T1000 (cell line): ENCODE results near the gene DPY19L3.
"Not testable (repeated sequence)": the region's sequence is repeated elsewhere in the genome, so short reads cannot be mapped to it uniquely, and the experiment has no call there.

ENCODE experiments used
- DNase-seq: peaks from one replicate; lab custom pipeline; 2025; ENCODE audit warnings: mixed read lengths; lab: John Stamatoyannopoulos, UW

Gene DPY19L3

DNA sequence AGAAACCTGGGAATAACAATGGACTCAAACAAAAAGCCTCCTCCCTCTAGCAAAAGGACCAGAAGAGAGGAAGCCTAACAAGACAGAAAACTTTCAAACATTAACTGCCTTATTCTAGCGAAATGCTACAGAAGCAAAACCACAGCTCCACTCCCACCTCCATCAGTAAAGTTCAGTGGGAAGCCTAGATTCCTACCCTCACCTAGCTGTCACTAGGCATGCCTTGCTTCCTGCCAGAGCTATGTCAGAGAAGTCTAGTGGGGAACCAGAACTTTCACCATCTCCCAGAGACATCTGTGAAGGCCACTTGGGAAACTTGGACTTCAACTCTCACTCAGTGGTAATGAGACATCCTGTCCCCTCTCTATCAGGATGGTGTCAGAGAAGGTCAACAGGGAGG lies 37.1 kb downstream of the DPY19L3 start:
- DNase-seq = no peak

DNA sequence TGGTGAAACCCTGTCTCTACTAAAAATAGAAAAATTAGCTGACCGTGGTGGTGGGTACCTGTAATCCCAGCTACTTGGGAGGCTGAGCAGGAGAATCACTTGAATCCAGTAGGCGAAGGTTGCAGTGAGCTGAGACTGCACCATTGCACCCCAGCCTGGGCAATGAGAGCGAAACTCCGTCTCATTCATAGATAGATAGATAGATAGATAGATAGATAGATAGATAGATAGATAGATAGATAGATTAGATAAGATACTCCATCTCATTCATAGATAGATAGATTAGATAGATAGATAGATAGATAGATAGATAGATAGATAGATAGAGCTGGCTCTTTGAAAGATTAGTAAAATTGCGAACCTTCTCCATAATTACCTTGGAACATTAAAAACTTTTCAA lies 42.0 kb downstream of the DPY19L3 start:
- not testable (repeated sequence) for DNase-seq

DNA sequence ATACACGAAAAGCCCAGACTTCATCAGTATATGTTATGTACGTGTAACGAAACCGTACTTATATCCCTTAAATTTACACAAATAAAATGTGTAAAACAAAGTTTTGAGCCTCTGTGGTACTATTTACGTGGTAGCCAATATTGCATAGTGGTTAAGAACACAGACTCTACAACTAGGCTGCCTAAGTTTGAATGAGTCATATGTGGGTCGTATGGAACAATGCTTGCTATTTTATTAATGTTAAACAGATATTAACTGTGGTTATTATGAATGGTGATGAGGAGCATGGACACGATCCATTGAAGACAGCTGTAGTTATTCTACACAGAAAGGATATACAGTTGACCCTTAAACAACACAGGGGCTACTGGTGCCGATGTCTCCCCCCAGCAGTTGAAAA lies 42.5 kb downstream of the DPY19L3 start:
- no peak for DNase-seq

DNA sequence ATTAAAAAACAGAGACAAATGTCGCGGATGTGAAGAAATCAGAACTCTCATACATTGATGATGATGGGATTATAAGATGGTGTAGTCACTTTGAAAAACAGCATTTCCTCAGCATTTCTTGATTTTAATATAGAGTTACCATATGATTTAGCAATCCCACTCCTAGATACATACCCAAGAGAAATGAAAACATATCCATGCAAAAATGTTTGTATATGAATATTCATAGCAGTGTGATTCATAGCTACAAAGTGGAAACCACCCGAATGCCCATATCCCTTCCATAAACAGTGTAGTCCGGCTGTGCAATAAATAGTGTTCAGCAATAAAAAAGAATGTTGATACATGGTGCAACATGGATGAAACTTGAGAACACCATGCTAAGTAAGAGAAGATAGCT lies 44.6 kb downstream of the DPY19L3 start:
- no peak for DNase-seq

DNA sequence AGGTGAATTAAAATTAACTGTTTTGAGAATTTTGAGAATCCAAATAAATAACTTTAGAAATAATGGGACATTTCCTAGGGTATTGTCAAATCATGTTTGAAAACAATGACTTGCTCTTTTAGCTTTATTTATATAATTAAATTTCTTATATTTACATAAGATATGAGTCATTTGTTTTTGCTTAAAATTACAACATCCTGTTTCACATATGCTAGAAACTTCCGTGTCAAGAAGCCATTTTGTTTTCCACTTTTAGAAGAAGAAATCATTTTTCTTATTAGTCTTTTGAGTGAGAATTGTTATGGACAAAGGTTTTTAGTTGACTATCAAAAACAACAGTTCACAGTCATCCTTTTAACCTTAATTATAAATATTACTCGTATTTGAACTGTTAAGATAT lies 48.2 kb downstream of the DPY19L3 start:
- DNase-seq = no peak

DNA sequence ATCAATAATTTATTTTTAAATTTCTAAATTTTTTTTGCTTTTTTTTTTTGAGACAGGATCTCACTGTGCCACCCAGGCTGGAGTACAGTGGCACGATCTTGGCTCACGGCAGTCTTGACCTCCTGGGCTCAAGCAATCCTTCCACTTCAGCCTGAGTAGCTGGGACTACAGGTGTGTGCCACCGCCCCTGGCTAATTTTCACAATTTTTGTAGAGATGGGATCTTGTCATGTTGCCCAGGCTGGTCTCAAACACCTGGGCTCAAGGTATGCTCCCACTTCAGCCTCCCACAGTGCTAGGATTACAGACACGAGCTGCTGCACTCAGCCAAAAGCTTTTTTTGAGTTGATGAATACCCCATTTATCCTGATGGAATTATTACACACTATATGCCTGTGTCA lies 50.8 kb downstream of the DPY19L3 start:
- DNase-seq = no peak

DNA sequence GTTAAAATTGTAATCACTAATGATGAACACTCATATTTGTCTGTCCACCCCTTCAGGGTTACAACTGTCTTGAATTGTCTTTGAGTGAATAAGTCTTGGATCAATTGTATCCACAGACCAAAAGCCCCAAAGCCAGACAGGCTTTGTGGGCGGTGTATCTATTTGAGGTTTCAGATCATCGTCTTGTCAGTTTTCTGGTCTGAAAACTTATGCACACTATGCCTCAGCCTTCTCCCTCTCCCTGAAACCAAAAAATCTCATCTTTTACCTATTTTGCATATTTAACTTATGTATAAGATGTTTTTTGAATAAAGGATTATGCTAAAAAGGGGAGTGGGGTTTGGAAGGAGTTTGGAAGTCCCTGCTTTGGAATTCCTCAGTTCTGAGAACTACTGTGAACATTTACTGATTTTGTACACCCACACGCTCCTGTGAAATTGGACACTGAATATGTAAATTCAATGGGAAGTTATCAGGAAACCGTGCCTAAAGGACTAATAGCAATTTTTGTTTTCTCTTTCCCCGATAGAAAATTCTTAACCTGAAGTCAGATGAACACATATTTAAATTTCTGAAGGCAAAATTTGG lies 52.1 kb downstream of the DPY19L3 start:
- DNase-seq = no peak

DNA sequence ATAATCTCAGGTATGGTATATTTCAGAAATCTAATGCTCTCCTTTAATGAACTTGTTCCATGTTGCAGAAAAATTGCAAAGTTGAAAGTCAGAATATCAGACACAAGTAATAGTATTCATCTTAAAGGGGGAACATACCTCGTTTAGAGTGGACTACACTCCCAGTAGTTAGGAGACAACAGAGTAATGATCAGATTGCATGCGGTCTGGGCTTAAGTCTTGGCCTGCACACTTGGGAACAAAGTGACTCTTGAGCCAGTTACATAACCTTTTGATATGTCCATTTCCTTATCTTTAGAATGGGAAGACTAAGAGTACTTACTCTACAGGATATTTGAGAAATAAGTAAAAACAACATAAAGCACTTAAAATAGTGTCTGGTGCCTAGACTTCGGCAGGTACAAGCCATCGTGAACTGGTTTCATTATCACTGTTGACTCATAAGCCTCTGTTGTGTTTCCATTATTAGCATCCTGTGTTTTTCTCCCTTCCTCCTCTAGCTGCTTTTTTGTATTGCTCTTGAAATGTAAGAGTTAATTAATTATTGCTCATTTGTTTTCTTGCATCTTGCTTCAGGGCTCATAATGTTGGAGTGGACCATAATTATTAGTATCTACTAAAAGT lies 53.0 kb downstream of the DPY19L3 start:
- no peak for DNase-seq

DNA sequence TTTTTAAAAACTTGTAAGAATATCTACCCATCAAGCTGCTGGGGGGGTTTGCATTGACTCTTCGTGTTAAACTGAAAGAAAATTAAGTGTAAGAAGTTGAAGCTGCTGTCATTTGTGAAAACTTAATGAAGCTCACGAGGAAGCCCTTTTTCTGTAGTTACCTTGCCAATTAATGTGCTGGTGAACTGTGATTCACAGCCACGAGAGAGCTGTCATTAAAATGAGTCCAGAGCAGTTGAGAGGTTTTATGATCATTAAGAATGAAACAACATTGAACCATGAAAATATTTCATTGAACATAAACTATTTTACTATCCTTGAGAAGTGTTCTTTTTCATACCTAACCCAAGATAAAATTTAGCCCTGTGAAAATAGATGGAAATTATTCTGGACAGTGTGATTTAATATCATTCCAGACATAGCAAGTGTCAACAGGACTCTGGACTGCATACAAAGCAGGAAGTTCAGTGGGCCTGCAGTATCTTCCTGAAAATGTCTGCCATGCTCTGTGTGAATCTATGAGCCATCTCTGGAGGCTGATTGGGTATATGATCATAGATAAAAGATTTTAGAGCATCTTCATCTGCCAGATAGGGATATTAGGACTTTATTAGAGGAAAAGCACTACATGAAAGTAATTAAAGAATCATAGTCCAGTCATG lies 53.8 kb downstream of the DPY19L3 start:
- no peak for DNase-seq

DNA sequence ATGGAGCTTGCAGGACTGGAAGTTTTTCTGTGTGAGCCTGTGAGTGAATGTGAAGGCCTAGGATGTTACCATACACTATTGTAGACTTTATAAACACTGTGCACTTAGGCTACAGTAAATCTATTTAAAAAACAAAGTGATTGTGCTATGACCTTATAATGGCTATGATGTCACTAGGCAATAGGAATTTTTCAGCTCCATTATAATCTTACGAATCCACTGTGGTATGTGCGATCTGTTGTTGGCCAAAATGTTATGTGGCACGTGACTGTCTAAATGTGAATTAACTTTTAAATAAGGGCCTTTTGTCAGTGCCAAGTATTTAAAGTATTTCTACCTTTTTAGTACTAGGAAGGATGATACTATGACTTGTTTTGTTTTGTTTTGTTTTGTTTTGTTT lies 54.9 kb downstream of the DPY19L3 start:
- no peak for DNase-seq

DNA sequence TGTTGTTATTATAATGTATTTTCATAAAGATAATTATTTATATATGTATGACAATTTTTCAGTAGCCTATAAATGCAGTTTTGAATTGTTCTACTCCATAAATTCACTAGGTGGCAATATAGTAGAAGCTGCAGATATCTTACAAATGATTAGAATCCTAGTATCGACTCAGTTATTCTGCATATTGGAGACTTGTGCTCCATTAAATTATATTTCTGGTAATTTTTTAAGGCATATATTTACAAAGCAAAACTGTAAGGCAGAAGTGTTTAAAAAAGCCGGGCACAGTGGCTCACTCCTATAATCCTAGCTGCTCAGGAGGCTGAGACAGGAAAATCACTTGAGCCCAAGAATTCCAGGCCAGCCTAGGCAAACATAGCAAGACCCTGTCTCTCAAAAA lies 58.7 kb downstream of the DPY19L3 start:
- no peak for DNase-seq

DNA sequence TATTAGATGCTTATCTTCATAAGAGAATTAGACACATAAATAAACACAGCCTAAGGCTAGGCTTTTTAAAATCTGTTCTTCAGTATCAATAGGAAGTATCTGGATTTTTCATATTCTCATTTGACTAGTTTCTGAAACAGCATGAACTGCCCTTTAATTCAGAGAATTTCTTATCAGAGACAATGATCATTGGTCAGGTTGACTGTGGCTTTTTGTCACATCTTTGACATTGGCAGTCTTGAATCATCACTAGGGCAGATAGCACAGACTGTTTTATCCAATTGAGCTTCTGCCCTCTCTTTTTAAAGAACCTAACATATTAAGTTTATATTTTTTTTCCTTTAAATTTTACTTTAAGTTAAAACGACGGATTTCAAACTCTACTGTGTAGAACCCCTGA lies 59.6 kb downstream of the DPY19L3 start:
- DNase-seq = no peak

DNA sequence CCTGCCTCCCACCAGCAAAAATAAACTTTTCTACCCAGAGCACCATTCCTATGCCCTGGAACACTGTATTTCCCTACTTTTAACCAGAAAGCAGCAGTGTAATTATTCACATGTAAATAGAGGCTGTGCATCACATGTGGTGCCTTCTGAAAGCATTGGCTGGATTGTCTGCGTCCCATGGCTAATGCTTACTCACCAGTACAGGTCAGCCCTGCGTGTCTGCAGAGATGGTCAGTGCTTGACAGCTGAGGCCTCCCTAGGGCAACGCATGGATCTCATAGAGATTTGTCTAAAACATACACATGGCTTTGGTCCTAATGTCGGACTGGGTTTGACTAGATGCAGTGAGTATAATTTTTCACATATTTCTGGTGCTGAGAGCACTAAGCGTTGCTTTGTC lies 64.2 kb downstream of the DPY19L3 start:
- DNase-seq = no peak

DNA sequence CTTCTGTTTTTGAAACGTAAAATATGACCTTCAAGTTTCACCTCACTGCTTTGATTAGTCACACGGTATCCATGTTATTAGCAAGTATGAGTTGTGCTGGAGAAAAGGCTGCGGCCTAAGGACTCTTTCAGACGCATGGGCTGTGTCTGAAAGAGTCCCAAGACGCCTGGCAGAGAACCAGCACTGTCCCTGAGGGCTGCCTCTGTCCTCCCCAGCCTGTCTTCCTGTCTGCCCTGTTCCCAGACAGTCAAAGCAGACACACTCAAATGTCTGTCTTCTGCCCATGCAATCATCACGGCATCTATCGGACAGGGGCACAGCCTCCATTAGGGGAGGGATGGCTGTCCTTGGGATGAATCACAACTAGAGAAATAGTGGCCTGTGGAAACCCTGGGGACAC lies 65.5 kb downstream of the DPY19L3 start:
- no peak for DNase-seq

DNA sequence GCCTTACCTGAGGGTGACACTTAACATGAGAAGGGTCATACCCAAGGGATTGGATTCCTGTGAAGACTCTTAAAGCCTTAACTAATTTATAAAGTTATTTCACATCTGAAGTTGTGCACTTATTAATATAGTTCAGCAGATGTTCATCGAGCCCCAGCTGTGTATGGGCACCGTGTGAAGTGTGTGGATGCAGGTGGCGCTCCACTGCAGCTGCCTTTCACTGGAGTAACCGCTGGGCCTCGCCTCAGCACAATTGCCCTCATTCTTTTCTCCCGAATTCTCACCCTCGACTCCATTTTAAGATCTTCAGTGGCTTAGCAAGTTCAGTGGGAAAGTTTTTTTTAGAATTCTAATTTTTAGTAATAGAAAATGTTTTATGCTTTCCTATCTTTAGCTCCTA lies 66.2 kb downstream of the DPY19L3 start:
- DNase-seq = no peak

DNA sequence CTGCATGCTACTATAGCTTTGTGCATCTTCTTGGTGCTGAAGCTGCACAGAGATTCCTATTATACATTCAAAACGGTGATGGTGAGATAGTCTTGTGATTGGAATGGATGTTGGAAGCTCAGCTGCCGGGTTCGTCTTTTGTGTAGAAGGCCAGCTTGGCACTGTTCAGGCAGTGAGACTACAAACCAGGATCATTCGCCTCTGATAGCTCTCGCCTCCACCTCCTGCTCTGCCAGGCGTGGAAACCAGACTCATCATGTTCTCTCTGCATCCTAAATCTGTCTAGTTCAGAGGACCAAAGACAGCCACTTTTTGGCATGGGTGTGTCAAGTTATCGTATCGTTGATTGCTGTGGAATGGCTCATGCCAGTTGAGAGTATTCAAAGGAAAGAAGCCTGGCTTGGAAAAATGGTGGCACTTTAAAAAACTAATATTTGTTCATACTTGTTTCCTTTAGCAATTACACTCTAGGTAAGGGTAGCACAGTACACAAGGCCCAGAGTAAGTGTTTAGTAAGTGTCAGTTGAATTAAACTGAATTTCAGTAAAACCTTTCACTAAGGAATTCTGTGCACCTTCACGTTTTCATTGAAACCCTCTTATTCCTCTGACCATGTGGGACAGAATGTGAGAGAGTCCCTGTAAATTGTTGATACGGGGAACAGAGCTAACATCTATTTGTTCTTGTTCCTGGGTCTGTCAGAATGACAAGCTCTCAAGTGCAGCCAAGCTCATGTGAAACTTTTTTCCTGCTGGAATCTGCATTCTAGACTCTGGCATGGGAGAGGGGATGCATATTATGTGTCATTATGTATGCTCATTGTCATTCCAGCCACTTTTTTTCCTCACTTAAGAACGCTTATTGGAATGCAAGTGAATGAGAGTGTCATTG lies 69.8 kb downstream of the DPY19L3 start:
- no peak for DNase-seq

DNA sequence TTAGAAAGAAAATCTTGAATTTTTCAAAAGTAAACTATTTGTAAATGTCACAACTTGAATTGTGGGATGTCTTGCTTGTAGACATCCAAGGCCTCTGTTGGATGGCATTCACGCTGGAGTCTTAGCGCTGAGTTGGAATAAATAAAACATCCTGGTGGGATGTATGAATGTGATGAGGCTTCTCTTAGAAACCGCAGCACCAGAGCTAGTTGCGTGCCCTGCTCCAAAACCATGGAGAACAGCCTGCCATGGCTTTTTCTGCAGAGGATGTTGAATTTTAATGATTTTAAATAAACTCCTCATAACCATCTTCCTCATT lies 70.4 kb downstream of the DPY19L3 start:
- no peak for DNase-seq

DNA sequence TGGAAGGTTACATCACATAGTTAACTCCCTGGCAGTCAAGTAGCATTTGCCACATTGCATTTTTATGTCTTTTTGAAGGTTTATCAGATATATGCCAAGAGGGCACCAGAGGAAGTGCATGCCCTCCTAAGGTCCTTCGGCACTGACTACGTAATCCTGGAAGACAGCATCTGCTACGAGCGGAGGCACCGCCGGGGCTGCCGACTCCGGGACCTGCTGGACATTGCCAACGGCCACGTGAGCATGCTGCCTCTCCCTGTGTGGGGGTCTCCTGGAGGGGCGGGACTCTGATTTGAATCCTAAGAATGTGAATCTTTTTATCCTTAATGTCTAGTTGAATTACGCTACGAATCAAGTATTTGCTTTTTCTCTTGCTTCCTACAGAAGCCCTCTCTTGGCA lies 74.8 kb downstream of the DPY19L3 start:
- DNase-seq = no peak

DNA sequence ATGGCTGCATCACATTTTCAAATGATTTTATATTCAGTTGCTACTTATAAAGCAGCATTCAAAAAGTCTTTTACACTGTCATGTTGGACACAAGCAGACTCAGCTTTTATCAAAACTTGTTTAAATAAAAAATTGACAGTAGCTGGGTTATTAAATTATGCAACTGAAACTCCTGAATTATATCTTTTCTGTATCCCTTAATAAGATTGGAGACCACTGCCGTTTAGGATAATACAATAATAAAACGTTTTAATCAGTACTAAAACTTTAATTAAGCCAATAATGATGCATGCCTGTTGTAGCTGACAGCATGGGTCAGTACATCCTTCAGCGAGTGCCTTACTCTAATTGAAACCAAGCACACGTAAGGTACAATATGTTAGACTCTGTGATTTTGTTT lies 78.0 kb downstream of the DPY19L3 start:
- no peak for DNase-seq

DNA sequence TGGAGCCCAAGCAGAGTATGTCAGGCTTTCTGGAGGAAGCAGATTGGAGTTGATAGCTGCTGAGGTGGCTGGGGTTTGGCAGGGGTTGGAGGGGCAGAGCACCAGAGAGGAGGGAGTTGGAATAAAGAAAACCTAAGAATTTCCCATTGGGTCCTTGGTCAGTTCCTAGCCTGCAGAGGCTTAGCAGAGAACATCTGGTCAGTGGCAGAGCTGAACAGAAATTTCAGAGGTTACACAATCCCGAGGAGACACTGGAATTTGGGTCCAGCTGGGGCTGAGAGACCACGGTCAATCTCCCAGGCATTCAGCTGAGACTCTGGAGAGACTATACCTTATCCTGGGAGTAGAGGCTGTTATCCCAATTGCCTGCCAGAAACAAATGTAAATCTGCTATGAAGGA lies 84.4 kb downstream of the DPY19L3 start:
- DNase-seq = no peak

DNA sequence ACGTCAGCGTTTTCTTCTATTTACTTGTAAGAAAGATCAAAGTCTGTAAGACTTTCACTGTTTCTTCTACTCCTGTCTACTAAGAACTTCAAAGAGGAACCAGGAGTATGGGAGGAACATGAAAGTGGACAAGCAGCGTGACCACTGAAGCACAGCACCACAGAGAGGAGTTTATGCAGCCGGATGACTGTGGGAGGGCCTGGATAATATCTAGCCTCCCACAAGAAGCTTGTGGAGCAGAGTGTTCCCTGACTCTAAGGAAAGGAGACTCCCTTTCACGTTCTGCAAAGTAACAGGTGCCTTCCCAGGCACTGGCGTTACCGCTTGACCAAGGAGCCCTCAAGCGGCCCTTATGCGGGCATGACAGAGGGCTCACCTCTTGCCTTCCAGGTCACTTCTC lies 91.8 kb downstream of the DPY19L3 start:
- DNase-seq = no peak

DNA sequence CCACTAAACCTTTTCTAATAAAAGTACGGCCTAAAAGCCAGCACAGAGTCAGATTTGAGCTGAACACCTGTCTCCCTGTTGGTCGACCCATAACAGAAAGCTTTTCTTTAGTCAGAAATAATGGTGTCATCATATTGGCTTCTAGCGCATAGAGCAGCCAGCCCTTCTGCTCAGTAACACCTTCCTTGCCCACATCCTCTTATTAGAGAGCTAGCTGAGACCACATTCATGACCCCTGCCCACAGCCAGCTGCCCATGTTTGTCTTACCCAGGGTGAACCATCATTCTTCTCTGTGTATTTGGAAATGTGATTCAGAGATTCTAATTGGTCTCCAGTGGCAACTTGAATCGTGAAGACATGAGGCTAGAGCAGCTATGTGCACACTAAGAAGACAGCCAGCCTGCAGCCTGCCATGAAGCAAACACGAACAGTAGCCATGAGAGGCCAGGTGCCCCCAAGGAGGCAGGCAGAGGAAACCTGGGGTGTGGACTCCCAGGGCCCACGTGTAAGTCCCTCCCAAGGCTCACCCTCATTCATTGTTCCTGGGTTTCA lies 93.2 kb downstream of the DPY19L3 start:
- no peak for DNase-seq

DNA sequence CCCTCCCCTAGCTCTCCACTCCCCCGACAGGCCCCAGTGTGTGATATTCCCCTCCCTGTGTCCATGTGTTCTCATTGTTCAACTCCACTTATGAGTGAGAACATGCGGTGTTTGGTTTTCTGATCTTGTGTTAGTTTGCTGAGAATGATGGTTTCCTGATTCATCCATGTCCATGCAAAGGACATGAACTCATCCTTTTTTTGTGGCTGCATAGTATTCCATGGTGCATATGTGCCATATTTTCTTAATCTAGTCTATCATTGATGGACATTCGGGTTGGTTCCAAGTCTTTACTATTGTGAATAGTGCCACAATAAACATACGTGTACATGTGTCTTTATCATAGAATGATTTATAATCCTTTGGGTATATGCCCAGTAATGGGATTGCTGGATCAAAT lies 106.9 kb downstream of the DPY19L3 start:
- DNase-seq = not testable (repeated sequence)
